ENCODE measurements around the gene SUPT7L. TPM values are rescaled to one million over a fixed set of nuclear protein-coding genes. Genes with fewer than 3 reads are reported as not detected.

SUPT7L gene
- total and polyA plus RNA-seq, 4 donors = 9.6 to 14.6 (median 11.5) TPM

- 93% methylated on average over 5 of the region's 5 CpGs for WGBS
- no peaks in the 10 kb centered on the region for H3K9me3 ChIP-seq (ENCODE audit: control insufficient read depth in 4 of 4, low read length in 3 of 4)
- no peaks in the 10 kb centered on the region for H3K4me1 ChIP-seq (ENCODE audit: control insufficient read depth in 4 of 4, insufficient read depth in 4 of 4, low read length in 3 of 4)
- no peak overlapping the region for H3K9ac ChIP-seq (ENCODE audit: low read depth in 1 of 2, low read length in 2 of 2)
- peaks cover 3 to 61% (median 44%) of the 10 kb centered on the region in 4 donors for H3K36me3 ChIP-seq (ENCODE audit: control insufficient read depth in 4 of 4, insufficient read depth in 3 of 4, low read depth in 1 of 4, low read length in 3 of 4)
- no peak for DNase-seq (ENCODE audit: low spot score)
- no peaks in the 10 kb centered on the region for H3K27me3 ChIP-seq (ENCODE audit: control insufficient read depth in 4 of 4, insufficient read depth in 4 of 4, low read length in 3 of 4)
- H3K27ac ChIP-seq (ENCODE audit: low read depth in 1 of 2, low read length in 2 of 2) = no peak overlapping the region
- no peak overlapping the region for H3K4me3 ChIP-seq (ENCODE audit: low read depth in 1 of 3, low read length in 3 of 3)
- TF ChIP-seq ZBTB33 (IDR thresholded peaks at IDR 0.05) (no peak), TAF1 (conservative IDR thresholded peaks at IDR 0.05) (no peak), FOXA2 (IDR thresholded peaks at IDR 0.05) (no peak)
Measured at GRCh38 chr2:27672723-27673486, 9.5 kb upstream of the SUPT7L start.

GRCh38 chr2:27671235-27671634 lies 7.8 kb upstream of the SUPT7L start:
- Histone ChIP-seq H3K27me3 (ENCODE audit: control insufficient read depth in 4 of 4, insufficient read depth in 4 of 4, low read length in 3 of 4) (no peaks in the 10 kb centered on the region), H3K9ac (ENCODE audit: low read depth in 1 of 2, low read length in 2 of 2) (no peak overlapping the region), H3K4me1 (ENCODE audit: control insufficient read depth in 4 of 4, insufficient read depth in 4 of 4, low read length in 3 of 4) (no peaks in the 10 kb centered on the region), H3K9me3 (ENCODE audit: control insufficient read depth in 4 of 4, low read length in 3 of 4) (no peaks in the 10 kb centered on the region), H3K27ac (ENCODE audit: low read depth in 1 of 2, low read length in 2 of 2) (no peak overlapping the region), H3K36me3 (ENCODE audit: control insufficient read depth in 4 of 4, insufficient read depth in 3 of 4, low read depth in 1 of 4, low read length in 3 of 4) (peaks cover 2 to 62% (median 35%) of the 10 kb centered on the region in 4 donors), H3K4me3 (ENCODE audit: low read depth in 1 of 3, low read length in 3 of 3) (no peak overlapping the region)
- TF ChIP-seq EGR1 (IDR thresholded peaks at IDR 0.05; ENCODE audit: low read depth in 2 of 2) (no peak), GABPA (IDR thresholded peaks at IDR 0.05 in 1 of 2, conservative IDR thresholded peaks at IDR 0.05 in 1 of 2) (no peak), HNF4A (conservative IDR thresholded peaks at IDR 0.05) (no peak), RAD21 (IDR thresholded peaks at IDR 0.05) (no peak), ATF3 (IDR thresholded peaks at IDR 0.05) (no peak), MAX (IDR thresholded peaks at IDR 0.05) (no peak), SP1 (IDR thresholded peaks at IDR 0.05) (no peak), JUND (IDR thresholded peaks at IDR 0.05) (no peak), NR2F2 (IDR thresholded peaks at IDR 0.05) (no peak), TAF1 (conservative IDR thresholded peaks at IDR 0.05) (no peak), FOXA1 (IDR thresholded peaks at IDR 0.05) (no peak), ZBTB33 (IDR thresholded peaks at IDR 0.05) (no peak), RXRA (IDR thresholded peaks at IDR 0.05) (no peak), HNF4G (IDR thresholded peaks at IDR 0.05) (no peak), YY1 (IDR thresholded peaks at IDR 0.05) (no peak), FOXA2 (IDR thresholded peaks at IDR 0.05) (no peak), REST (IDR thresholded peaks at IDR 0.05) (no peak)
- TF ChIP-seq, protein P1, sequence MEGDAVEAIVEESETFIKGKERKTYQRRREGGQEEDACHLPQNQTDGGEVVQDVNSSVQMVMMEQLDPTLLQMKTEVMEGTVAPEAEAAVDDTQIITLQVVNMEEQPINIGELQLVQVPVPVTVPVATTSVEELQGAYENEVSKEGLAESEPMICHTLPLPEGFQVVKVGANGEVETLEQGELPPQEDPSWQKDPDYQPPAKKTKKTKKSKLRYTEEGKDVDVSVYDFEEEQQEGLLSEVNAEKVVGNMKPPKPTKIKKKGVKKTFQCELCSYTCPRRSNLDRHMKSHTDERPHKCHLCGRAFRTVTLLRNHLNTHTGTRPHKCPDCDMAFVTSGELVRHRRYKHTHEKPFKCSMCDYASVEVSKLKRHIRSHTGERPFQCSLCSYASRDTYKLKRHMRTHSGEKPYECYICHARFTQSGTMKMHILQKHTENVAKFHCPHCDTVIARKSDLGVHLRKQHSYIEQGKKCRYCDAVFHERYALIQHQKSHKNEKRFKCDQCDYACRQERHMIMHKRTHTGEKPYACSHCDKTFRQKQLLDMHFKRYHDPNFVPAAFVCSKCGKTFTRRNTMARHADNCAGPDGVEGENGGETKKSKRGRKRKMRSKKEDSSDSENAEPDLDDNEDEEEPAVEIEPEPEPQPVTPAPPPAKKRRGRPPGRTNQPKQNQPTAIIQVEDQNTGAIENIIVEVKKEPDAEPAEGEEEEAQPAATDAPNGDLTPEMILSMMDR (IDR thresholded peaks at IDR 0.05; ENCODE audit: low read depth, low read length, missing input control) = no peak
- 94% methylated on average over 4 of the region's 4 CpGs for WGBS
- DNase-seq (ENCODE audit: low spot score) = no peak
